ENCODE results near the gene TRABD2B. TPM values are rescaled to one million over a fixed set of nuclear protein-coding genes. Genes with fewer than 3 reads are reported as not detected.

The TRABD2B gene
- total RNA-seq, 1 experiment from 2014 or later = 0.05 TPM

GRCh38 chr1:47751193-47751592 lies 246.0 kb downstream of the TRABD2B start:
- Histone ChIP-seq H3K79me2 (ENCODE audit: insufficient read depth, low read length) (no peaks in the 10 kb centered on the region), H3K9ac (ENCODE audit: low read length) (no peak overlapping the region), H3K4me2 (ENCODE audit: low read length) (peak overlapping the region; percentile 31; the same call in 1 of the 2 replicates), H3K9me2 (ENCODE audit: insufficient read depth) (no peaks in the 10 kb centered on the region), H4K20me1 (ENCODE audit: insufficient read depth) (no peaks in the 10 kb centered on the region), H3K27ac (ENCODE audit: low read depth, low read length) (no peak overlapping the region), H3K4me1 (ENCODE audit: control insufficient read depth in 1 of 2, insufficient read depth in 2 of 2, low read length in 2 of 2) (peaks cover 0 to 3% of the 10 kb centered on the region in 2 experiments; a peak in 1 of 4 replicates), H3K4me3 (replicated peaks in 1 of 2; ENCODE audit: low read depth in 1 of 2, low read length in 2 of 2) (no peak overlapping the region), H3K36me3 (ENCODE audit: control insufficient read depth in 1 of 2, insufficient read depth in 2 of 2, low read length in 2 of 2) (no peaks in the 10 kb centered on the region), H3K9me3 (ENCODE audit: control insufficient read depth in 1 of 2, insufficient read depth in 1 of 2, low read depth in 1 of 2, low read length in 2 of 2) (no peaks in the 10 kb centered on the region), H2AFZ (ENCODE audit: low read depth, low read length, poor library complexity, severe bottlenecking) (peak overlapping the region; percentile 99), H3K27me3 (ENCODE audit: insufficient read depth, low read length) (no peaks in the 10 kb centered on the region)
- BruUV-seq (replicated peaks) = no TSS peak
- TF ChIP-seq CBX3 (IDR thresholded peaks at IDR 0.05; ENCODE audit: low read depth) = peak; percentile 64; the same call in 1 of the 2 replicates
- no peak for TF ChIP-seq RAD21 (IDR thresholded peaks at IDR 0.05; ENCODE audit: low read depth)
- no peak for TF ChIP-seq SIN3A (IDR thresholded peaks at IDR 0.05; ENCODE audit: low read depth)
- TF ChIP-seq SRF (IDR thresholded peaks at IDR 0.05; ENCODE audit: low read depth) = peak; percentile 62; the same call in 1 of the 2 replicates
- TF ChIP-seq TCF7L2 (IDR thresholded peaks at IDR 0.05; ENCODE audit: borderline replicate concordance, extremely low read depth, insufficient read depth, insufficient read length) = peak; percentile 58
- peak; percentile 75 for TF ChIP-seq ELF1 (IDR thresholded peaks at IDR 0.05; ENCODE audit: borderline replicate concordance, low read depth)
- TF ChIP-seq CEBPB (IDR thresholded peaks at IDR 0.05; ENCODE audit: low read depth) = peak; percentile 52
- ChIA-PET RAD21 (ENCODE audit: low non-redundant PET in 1 of 2, low total read pairs in 2 of 2, uncharacterized antibody in 2 of 2, unreplicated experiment in 2 of 2) (no interaction called here), CTCF (interaction anchor here (1.3 kb wide), 1 partner anchor 12 kb away, joined by 3 read pairs; no protein-coding TSS in a partner anchor), POLR2A (no interaction called here)
- peak; percentile 21 for DNase-seq (ENCODE audit: low read depth, low spot score)
- ATAC-seq = peak; percentile 61
- intact Hi-C loops (cut with micrococcal nuclease) = no loop called here

GRCh38 chr1:47745715-47746609 lies 251.2 kb downstream of the TRABD2B start:
- POLR2A ChIA-PET = no interaction called here
- no peak overlapping the region for H2AFZ ChIP-seq (ENCODE audit: low read depth, low read length, poor library complexity, severe bottlenecking)
- no peaks in the 10 kb centered on the region for H3K4me1 ChIP-seq (ENCODE audit: control insufficient read depth in 1 of 2, insufficient read depth in 2 of 2, low read length in 2 of 2)
- no peak overlapping the region for H3K9ac ChIP-seq (ENCODE audit: low read length)
- no peaks in the 10 kb centered on the region for H4K20me1 ChIP-seq (ENCODE audit: insufficient read depth)
- DNase-seq (ENCODE audit: low read depth, low spot score) (no peak), ATAC-seq (no peak)
- no peaks in the 10 kb centered on the region for H3K9me2 ChIP-seq (ENCODE audit: insufficient read depth)
- no peaks in the 10 kb centered on the region for H3K79me2 ChIP-seq (ENCODE audit: insufficient read depth, low read length)
- RAD21 ChIA-PET (ENCODE audit: low non-redundant PET in 1 of 2, low total read pairs in 2 of 2, uncharacterized antibody in 2 of 2, unreplicated experiment in 2 of 2) = no interaction called here
- no peak overlapping the region for H3K4me2 ChIP-seq (ENCODE audit: low read length)
- no peak overlapping the region for H3K27ac ChIP-seq (ENCODE audit: low read depth, low read length)
- BruUV-seq (replicated peaks) = no TSS peak
- intact Hi-C loops (cut with micrococcal nuclease) = no loop called here
- H3K4me3 ChIP-seq (replicated peaks in 1 of 2; ENCODE audit: low read depth in 1 of 2, low read length in 2 of 2) = no peak overlapping the region
- H3K9me3 ChIP-seq (ENCODE audit: control insufficient read depth in 1 of 2, insufficient read depth in 1 of 2, low read depth in 1 of 2, low read length in 2 of 2) = no peaks in the 10 kb centered on the region
- CTCF ChIA-PET = interaction anchor here (2.2 kb wide), 1 partner anchor 10 kb away, joined by 9 read pairs; no protein-coding TSS in a partner anchor
- H3K27me3 ChIP-seq (ENCODE audit: insufficient read depth, low read length) = peaks cover 10% of the 10 kb centered on the region; the same call in 1 of the 2 replicates
- H3K36me3 ChIP-seq (ENCODE audit: control insufficient read depth in 1 of 2, insufficient read depth in 2 of 2, low read length in 2 of 2) = no peaks in the 10 kb centered on the region
- TF ChIP-seq CTCF (IDR thresholded peaks at IDR 0.05 in 2 of 3, conservative IDR thresholded peaks at IDR 0.05 in 1 of 3; ENCODE audit: borderline replicate concordance in 1 of 3, insufficient read depth in 1 of 3, low read depth in 2 of 3, low read length in 2 of 3) (no peak), EGR1 (IDR thresholded peaks at IDR 0.05; ENCODE audit: low read depth) (no peak), CEBPB (IDR thresholded peaks at IDR 0.05; ENCODE audit: low read depth) (no peak), JUND (IDR thresholded peaks at IDR 0.05) (no peak), POLR2A (IDR thresholded peaks at IDR 0.05; ENCODE audit: borderline replicate concordance, extremely low read depth, insufficient read depth, insufficient read length) (no peak), MAX (IDR thresholded peaks at IDR 0.05) (no peak), CBX3 (IDR thresholded peaks at IDR 0.05; ENCODE audit: low read depth) (no peak), ZBTB33 (IDR thresholded peaks at IDR 0.05; ENCODE audit: extremely low read depth, insufficient replicate concordance, low read length) (no peak), RAD21 (IDR thresholded peaks at IDR 0.05; ENCODE audit: low read depth) (no peak), YY1 (IDR thresholded peaks at IDR 0.05; ENCODE audit: extremely low read depth, insufficient replicate concordance, low read depth, low read length) (no peak), ELF1 (IDR thresholded peaks at IDR 0.05; ENCODE audit: borderline replicate concordance, low read depth) (no peak)

Measured in HCT116 (cell line).